ENCODE measurements around the gene UAP1L1. TPM values are rescaled to one million over a fixed set of nuclear protein-coding genes. Genes with fewer than 3 reads are reported as not detected.

The UAP1L1 gene
- total RNA-seq, 2 experiments from 2014 or later, result 49.8 to 50.1 TPM

DNA sequence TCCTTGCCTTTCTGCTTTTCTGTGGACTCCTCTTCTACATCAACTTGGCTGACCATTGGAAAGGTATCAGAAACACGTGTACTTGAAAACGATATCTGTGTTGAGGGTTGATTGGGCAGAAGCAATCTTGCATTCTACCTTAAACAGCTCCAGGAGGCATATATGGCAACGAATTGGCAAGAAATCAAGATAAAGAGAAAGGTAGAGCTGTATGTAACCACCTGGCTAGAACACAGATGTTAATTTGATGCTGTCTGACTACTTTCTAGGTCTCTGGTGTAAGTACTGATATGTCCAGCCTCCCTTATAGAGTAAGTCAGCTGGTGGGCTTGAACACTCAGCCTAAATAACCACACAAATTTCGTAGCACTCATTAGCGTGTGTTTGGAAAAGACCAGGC, 10.8 kb downstream of the UAP1L1 start:
- H3K4me1 Mint-ChIP-seq (ENCODE audit: low read depth), result peaks cover 36% of the 10 kb centered on the region
- intact Hi-C loops (cut with micrococcal nuclease), result no loop called here
- DNase-seq (no peak), ATAC-seq (no peak)
- ChIA-PET CTCF (interaction anchor here (0.6 to 2.6 kb wide), 5 partner anchors 8 to 359 kb away, joined by 3 to 17 read pairs (median 4); partner anchors contain the start of genes NPDC1 and RNF224), POLR2A (interaction anchor here (0.9 to 2.5 kb wide), 4 partner anchors 8 to 152 kb away, joined by 3 to 12 read pairs (median 6); no protein-coding TSS in a partner anchor)
- peak overlapping the region; percentile 86 for H3K4me3 Mint-ChIP-seq
- TF ChIP-seq, protein P1, sequence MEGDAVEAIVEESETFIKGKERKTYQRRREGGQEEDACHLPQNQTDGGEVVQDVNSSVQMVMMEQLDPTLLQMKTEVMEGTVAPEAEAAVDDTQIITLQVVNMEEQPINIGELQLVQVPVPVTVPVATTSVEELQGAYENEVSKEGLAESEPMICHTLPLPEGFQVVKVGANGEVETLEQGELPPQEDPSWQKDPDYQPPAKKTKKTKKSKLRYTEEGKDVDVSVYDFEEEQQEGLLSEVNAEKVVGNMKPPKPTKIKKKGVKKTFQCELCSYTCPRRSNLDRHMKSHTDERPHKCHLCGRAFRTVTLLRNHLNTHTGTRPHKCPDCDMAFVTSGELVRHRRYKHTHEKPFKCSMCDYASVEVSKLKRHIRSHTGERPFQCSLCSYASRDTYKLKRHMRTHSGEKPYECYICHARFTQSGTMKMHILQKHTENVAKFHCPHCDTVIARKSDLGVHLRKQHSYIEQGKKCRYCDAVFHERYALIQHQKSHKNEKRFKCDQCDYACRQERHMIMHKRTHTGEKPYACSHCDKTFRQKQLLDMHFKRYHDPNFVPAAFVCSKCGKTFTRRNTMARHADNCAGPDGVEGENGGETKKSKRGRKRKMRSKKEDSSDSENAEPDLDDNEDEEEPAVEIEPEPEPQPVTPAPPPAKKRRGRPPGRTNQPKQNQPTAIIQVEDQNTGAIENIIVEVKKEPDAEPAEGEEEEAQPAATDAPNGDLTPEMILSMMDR (IDR thresholded peaks at IDR 0.05), result no peak
- peak overlapping the region; percentile 91 for H3K27ac Mint-ChIP-seq
- no peaks in the 10 kb centered on the region for H3K9me3 Mint-ChIP-seq
- H3K36me3 Mint-ChIP-seq (ENCODE audit: low read depth), result peaks cover 4% of the 10 kb centered on the region
- no peaks in the 10 kb centered on the region for H3K27me3 Mint-ChIP-seq

DNA sequence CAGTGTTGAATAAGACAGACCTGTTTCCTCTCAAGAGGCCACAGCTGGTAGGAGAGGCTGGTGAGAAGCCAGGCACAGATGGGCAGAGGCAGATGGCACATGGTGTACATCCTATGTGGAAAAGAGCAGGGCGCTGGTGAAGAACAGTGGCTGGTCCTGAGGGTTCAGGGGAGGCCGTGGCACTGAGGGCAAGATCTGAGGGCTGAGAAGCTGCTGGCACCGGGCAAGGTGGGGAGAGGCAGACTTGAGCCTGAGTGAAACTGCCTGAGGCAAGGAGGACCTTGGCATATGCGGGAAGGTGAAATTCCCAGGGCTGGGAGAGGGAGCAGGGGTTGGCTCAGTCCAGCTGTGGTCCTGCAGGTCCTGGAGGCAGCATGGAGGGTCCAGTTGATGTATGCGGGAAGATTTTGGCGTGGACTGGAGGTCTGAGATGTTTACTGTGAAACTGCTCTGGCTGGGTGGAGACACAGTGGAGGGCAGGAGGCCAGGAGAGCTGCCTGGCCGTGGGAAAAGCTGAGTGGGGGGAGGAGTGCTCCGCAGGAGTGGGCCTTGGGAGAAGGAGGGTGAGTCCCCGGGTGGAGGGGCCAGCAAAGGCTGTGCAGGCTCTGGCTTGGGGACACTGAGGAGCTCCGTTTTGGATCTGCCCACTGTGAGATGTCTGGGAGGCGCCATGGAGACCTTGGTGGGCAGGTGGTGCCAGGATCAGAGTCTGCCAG, 12.1 kb downstream of the UAP1L1 start:
- intact Hi-C loops (cut with micrococcal nuclease), result no loop called here
- H3K4me1 Mint-ChIP-seq (ENCODE audit: low read depth), result peaks cover 31% of the 10 kb centered on the region
- no peaks in the 10 kb centered on the region for H3K9me3 Mint-ChIP-seq
- no peak overlapping the region for H3K27ac Mint-ChIP-seq
- ATAC-seq (no peak), DNase-seq (no peak)
- no peak overlapping the region for H3K4me3 Mint-ChIP-seq
- POLR2A ChIA-PET, result interaction anchor here (2.5 kb wide), 1 partner anchor 151 kb away, joined by 8 read pairs; no protein-coding TSS in a partner anchor
- no peaks in the 10 kb centered on the region for H3K27me3 Mint-ChIP-seq
- H3K36me3 Mint-ChIP-seq (ENCODE audit: low read depth), result peaks cover 7% of the 10 kb centered on the region
- TF ChIP-seq, protein P1 (IDR thresholded peaks at IDR 0.05), result no peak
- CTCF ChIA-PET, result interaction anchor here (0.6 to 3.7 kb wide), 3 partner anchors 21 to 657 kb away, joined by 3 to 14 read pairs (median 8); no protein-coding TSS in a partner anchor

DNA sequence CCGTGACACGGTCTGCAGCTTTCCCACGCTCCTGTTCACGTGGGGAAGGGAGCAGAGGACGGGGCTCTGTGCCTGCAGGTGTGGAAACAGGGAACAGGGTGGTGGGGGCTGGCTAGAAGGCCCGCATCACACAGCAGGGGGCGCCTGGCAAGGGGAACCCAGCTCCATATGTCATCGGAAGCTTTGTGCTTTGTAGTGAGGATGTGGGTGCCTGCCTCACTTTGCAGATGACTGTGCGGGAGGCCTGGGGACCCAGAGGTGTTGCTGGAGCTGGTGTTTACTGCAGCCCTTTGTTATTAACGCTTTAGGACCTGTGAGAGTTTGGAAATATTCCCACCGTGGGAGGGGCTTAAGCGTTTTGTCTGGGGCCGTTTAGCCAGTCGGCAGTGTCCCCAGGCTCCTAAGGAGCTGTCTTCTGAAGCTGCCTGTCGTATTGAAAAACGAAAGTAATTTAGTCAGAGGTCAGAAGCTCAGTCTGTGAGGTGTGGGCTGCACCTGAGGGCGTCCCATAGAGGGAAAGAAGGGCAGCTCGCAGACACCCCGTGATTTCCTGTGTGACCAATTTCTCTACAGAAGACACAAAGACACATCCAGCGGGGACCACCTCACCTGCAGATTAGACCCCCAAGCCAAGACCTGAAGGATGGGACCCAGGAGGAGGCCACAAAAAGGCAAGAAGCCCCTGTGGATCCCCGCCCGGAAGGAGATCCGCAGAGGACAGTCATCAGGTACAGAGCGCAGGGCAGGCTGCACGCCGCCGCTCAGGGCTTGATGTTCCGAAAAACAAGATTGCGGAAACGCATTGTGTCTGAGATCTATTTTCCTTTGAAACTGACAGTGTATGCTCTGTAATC, 18.6 kb downstream of the UAP1L1 start:
- ChIA-PET CTCF (interaction anchor here (0.7 to 1.9 kb wide), 25 partner anchors 9 to 161 kb away, joined by 3 to 17 read pairs (median 4); partner anchors contain the start of genes MAN1B1, NPDC1, RNF224 and SAPCD2), POLR2A (interaction anchor here (0.6 to 1.6 kb wide), 12 partner anchors 9 to 145 kb away, joined by 3 to 12 read pairs (median 4); partner anchors contain the start of genes DPP7, MAN1B1, SAPCD2 and UAP1L1)
- Mint-ChIP-seq H3K9me3 (no peaks in the 10 kb centered on the region), H3K4me3 (peak overlapping the region; percentile 78), H3K36me3 (ENCODE audit: low read depth) (peaks cover 23% of the 10 kb centered on the region), H3K27me3 (no peaks in the 10 kb centered on the region), H3K27ac (peak overlapping the region; percentile 91), H3K4me1 (ENCODE audit: low read depth) (peaks cover 23% of the 10 kb centered on the region)
- peak; percentile 95 for DNase-seq
- intact Hi-C loops (cut with micrococcal nuclease), result no loop called here
- TF ChIP-seq, protein P1 (IDR thresholded peaks at IDR 0.05), result peak; percentile 74
- peak; percentile 97 for ATAC-seq

DNA sequence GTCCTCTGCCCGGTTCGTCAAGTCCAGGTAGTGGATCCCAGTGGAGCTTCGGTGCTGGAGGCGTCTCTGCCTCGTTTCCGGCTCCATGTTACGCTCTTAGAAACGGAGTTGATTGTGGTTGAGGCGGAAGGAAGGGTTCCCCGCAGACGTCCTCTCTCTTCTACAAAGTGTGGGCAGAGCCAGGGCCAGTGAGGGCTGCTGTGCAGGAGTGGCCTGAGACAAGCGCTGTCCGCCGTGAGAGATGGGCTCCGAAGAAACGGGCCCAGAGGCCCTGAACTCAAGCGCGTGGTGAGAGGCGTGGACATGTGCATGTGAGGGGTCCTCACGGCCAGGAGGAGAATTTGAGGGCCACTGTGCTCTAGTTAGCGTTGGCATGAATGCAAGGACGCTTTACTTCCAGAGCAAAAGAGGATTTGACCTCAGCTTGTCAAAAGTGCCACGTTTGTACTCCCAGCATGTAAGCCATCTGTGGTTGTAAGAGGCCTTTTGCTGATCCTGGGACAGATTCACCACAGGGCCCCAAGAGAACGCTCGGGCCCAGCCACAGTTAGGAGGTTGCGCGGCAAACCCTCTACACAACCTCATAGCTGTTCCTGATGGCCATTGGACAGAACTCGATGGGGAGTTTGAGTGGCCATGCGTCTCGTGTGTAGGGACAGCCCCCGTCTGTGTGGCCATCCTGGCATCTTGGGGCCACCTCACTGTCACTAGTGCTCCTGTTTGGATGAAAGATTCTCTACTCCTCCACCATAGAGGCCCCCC, 19.6 kb downstream of the UAP1L1 start:
- peak overlapping the region; percentile 78 for H3K4me3 Mint-ChIP-seq

More for the DNA sequence above, 19.6 kb downstream of the UAP1L1 start:
- DNase-seq, result no peak
- Mint-ChIP-seq H3K4me1 (ENCODE audit: low read depth) (peaks cover 23% of the 10 kb centered on the region), H3K9me3 (no peaks in the 10 kb centered on the region), H3K36me3 (ENCODE audit: low read depth) (peaks cover 21% of the 10 kb centered on the region), H3K27me3 (no peaks in the 10 kb centered on the region), H3K27ac (peak overlapping the region; percentile 91)
- intact Hi-C loops (cut with micrococcal nuclease), result no loop called here
- CTCF ChIA-PET, result interaction anchor here (0.9 to 1.9 kb wide), 6 partner anchors 10 to 140 kb away, joined by 3 to 12 read pairs (median 10); partner anchors contain the start of genes MAN1B1 and RNF224
- POLR2A ChIA-PET, result interaction anchor here (0.8 to 1.1 kb wide), 5 partner anchors 9 to 126 kb away, joined by 3 read pairs; no protein-coding TSS in a partner anchor
- ATAC-seq, result no peak
- TF ChIP-seq, protein P1 (IDR thresholded peaks at IDR 0.05), result no peak

Measured in activated CD8-positive, alpha-beta T cell treated with anti-CD3 and anti-CD28 coated beads for 36 hours (primary cell).